NB4 (cell line): Measurements from ENCODE around the gene MED20.

ENCODE experiments used
- DNase-seq: peaks from one replicate; pipeline ENCODE4 v3.0.0; 2010; ENCODE audit warnings: low read depth
- H3K4me3 ChIP-seq: one replicate; pipeline ENCODE4 v1.5.1; 2011; ENCODE audit warnings: mild to moderate bottlenecking, low read depth, low read length, moderate library complexity
- MYC ChIP-seq: IDR thresholded peaks from 2 replicates; pipeline ENCODE4 v1.6.1; 2011; ENCODE audit warnings: low read depth, low read length
- POLR2A ChIP-seq: IDR thresholded peaks from 2 replicates; pipeline ENCODE4 v1.6.1; 2011; ENCODE audit warnings: mild to moderate bottlenecking; ENCODE audit not compliant: insufficient read length; ENCODE audit errors: extremely low read depth
- TF ChIP-seq, protein P1 (sequence below): IDR thresholded peaks from one replicate; pipeline ENCODE4 v1.5.1; 2012; ENCODE audit warnings: low read depth, low read length
- TF ChIP-seq, protein P2 (sequence below): IDR thresholded peaks from 2 replicates; pipeline ENCODE4 v1.6.1; 2011; ENCODE audit warnings: low read depth, low read length

The MED20 gene

DNA sequence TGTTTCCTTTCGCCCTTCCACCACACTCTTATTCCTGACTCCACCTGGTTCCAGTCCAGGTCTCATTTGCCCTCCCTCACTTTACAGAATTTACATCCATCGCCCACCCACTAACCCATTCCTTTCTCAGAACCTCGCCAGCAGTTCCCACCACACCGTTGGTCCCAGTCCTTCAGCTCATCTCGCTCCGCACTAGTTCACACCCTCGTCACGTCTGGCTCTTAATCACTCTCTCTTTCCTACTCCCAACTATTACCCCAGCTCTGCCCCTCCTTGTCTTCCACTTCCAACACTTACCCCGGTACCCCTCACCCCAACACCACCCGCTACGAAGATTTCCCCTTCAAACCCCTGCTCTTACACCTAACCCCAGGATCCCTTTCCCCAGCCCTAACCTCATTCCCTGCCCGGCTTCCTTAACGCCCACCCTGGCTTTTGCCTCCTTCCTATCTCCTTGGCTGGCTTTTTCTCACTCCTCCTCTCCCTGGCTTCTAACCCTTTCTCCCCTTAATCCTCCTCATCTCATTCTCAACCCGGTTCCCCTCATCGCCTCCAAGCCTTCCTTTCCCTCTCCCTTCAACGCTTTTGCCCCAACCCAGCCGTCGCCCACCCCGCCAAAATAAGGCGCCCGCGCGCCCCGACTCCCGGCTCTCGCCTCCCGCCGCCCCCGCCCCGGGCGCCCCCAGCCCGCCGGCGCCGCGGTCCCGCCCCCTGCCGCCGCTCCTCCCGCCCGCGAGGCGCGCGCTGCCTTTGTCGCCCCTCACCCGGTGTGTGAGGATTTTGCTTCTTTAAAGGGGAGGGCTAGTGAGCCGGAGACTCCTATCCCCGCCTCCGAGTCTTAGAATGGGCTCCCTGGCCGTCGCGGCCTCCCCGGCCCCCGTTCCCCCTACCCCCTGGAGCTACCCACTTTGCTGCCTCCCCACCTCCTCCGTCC, 26.3 kb downstream of the MED20 start:
- TF ChIP-seq, protein P1, sequence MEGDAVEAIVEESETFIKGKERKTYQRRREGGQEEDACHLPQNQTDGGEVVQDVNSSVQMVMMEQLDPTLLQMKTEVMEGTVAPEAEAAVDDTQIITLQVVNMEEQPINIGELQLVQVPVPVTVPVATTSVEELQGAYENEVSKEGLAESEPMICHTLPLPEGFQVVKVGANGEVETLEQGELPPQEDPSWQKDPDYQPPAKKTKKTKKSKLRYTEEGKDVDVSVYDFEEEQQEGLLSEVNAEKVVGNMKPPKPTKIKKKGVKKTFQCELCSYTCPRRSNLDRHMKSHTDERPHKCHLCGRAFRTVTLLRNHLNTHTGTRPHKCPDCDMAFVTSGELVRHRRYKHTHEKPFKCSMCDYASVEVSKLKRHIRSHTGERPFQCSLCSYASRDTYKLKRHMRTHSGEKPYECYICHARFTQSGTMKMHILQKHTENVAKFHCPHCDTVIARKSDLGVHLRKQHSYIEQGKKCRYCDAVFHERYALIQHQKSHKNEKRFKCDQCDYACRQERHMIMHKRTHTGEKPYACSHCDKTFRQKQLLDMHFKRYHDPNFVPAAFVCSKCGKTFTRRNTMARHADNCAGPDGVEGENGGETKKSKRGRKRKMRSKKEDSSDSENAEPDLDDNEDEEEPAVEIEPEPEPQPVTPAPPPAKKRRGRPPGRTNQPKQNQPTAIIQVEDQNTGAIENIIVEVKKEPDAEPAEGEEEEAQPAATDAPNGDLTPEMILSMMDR = no peak
- no peak for TF ChIP-seq POLR2A
- TF ChIP-seq MYC = no peak
- TF ChIP-seq, protein P2, sequence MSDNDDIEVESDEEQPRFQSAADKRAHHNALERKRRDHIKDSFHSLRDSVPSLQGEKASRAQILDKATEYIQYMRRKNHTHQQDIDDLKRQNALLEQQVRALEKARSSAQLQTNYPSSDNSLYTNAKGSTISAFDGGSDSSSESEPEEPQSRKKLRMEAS = no peak

DNA sequence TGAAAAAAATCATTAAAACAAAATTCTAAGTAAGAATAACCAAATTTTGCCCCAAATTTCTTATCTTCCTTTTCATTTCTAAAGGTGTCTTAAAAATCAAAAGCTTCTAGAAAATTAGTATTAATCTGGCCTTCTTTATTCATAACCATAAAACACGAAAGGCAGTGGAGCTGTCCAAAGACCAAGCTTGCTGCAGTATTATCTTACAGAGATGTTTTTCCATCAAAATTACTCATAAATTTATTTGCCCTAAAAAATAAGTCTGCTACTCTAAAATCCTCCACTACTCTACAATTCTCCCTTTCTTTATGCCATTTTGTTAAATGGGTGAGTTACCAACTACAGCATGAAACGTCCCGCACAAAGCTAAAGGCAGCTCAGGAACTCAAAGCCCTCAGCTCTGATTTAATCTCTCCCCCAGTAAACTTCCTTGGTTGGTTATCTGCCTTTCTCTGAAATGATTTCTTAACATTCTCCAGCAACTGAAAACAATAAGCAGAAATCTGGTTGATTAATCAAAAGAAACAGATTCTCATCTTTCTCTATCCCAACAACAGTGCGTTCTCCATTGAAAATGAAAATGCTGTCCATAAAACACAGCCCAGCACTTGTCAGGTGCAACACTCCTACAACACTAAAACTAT, 27.9 kb downstream of the MED20 start:
- no peak overlapping the region for H3K4me3 ChIP-seq
- TF ChIP-seq POLR2A = no peak
- TF ChIP-seq, protein P2 = no peak
- DNase-seq = no peak

More for the DNA sequence above, 26.3 kb downstream of the MED20 start:
- peak; percentile 22 for DNase-seq
- H3K4me3 ChIP-seq = peak overlapping the region; percentile 91

DNA sequence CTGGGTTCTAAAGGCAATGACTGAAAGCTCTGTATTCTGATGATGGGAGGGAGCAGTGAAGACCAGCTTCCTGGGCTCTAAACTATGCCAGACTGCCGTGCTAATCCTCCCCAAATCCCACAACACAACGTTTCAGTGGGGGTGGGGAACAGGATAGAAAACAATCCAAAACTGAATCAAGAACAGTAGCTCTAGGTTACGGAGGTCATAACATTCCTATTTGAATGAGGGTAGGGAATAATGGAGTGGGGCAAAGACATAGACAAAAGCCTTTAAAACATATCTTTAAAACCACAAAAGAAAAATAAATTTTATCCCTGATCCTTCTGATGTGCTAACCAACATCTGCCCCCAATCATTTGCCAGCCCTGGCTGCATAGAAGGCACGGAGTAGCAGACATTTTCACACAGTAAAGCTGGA, 33.6 kb downstream of the MED20 start:
- H3K4me3 ChIP-seq = no peak overlapping the region
- TF ChIP-seq, protein P2 = no peak
- TF ChIP-seq, protein P1 = no peak
- no peak for TF ChIP-seq POLR2A
- TF ChIP-seq MYC = no peak
- DNase-seq = no peak

DNA sequence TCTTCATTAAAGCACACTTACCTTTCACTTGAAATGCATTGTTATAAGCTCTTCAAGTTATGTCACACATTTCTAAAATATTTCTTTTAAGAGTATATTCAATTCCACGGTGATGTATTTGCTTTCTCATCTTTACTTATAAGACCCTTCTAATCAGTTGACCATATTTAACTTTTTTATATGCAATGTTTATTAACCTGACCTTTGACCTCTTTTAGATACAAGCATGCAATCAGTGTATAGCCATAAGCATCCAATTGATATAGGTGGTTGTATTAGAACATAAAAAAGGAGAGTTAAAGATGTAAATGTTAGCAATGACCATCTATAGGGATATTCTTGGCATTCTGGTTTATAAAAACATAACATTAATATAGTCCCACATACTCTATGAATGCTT, 35.0 kb downstream of the MED20 start:
- H3K4me3 ChIP-seq = no peak overlapping the region
- DNase-seq = no peak
- TF ChIP-seq MYC (no peak), POLR2A (no peak)
- TF ChIP-seq, protein P1 = no peak
- TF ChIP-seq, protein P2 = no peak

DNA sequence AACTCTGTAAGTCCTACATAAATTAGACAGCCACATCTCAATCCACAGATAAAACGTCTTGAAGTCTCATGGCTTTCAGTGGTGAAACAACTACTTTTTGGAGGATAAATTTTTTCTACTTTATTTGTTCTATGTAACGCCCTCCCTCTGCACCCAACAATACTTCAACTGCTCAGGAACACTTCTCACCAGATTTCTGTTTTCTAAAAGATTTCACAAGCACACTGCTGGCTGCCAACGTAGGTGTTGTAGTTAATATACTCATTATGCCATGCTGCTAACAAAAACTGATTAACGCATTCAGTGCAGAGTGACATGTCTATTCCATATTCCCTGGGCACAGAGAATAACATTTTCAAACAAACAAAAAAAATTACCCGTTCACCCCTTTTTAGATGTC, 36.0 kb downstream of the MED20 start:
- no peak for DNase-seq
- no peak overlapping the region for H3K4me3 ChIP-seq
- TF ChIP-seq POLR2A = no peak
- TF ChIP-seq MYC = no peak
- TF ChIP-seq, protein P1 = no peak
- TF ChIP-seq, protein P2 = no peak

DNA sequence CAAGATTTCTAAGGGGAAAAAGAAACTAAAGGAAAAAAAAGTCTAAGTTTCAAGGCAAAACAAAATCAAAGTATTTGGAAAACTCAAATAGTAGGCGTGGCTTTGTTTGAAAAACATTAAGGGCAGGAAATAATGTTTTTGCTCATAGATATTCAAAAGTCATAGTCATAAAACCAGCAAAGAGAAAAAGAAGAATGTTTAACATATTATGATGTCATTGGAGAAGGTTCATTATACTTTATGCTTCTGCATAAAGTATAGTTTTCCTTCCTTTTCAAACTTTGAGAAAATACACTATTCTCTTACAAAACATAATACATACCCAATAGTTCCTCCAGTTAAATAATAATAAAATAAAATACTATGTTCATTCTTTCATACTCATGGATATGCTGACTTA, 39.4 kb downstream of the MED20 start:
- no peak for DNase-seq
- H3K4me3 ChIP-seq = no peak overlapping the region
- TF ChIP-seq, protein P1 = no peak
- TF ChIP-seq POLR2A (no peak), MYC (no peak)
- TF ChIP-seq, protein P2 = no peak
